ENCODE measurements around the gene PSTK.

PSTK gene

DNA sequence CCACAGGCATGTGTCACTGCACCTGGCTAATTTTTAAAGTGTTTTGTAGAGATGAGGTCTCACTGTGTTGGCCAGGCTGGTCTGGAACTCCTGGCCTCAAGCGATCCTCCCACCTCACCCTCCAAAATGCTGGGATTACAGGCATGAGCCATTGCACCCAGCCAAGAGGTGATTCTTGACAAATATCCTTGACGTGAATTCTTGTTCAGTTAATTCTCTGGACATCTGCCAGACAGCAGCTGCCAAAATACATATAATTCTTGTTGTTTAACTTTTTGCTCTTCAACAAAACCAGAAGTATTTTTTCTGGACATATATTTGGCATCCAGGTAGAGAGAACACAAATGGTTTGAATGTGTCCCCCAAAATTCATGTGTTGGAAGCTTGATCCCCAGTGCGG is 31.8 kb downstream of the PSTK start:
- no peaks in the 10 kb centered on the region for H3K27me3 ChIP-seq (ENCODE audit: control insufficient read depth in 1 of 2, insufficient read depth in 2 of 2, low read length in 2 of 2)
- H3K27ac ChIP-seq (ENCODE audit: low read depth, low read length) = no peak overlapping the region
- H3K9ac ChIP-seq (ENCODE audit: low read length) = no peak overlapping the region
- peaks cover 19% of the 10 kb centered on the region for H3K4me1 ChIP-seq (ENCODE audit: insufficient read depth, low read length)
- H3K36me3 ChIP-seq (ENCODE audit: insufficient read depth, low read length) = no peaks in the 10 kb centered on the region
- no peak overlapping the region for H3K4me3 ChIP-seq (ENCODE audit: low read depth in 1 of 2, low read length in 2 of 2)
- H3K9me3 ChIP-seq (ENCODE audit: low read length) = no peaks in the 10 kb centered on the region

DNA sequence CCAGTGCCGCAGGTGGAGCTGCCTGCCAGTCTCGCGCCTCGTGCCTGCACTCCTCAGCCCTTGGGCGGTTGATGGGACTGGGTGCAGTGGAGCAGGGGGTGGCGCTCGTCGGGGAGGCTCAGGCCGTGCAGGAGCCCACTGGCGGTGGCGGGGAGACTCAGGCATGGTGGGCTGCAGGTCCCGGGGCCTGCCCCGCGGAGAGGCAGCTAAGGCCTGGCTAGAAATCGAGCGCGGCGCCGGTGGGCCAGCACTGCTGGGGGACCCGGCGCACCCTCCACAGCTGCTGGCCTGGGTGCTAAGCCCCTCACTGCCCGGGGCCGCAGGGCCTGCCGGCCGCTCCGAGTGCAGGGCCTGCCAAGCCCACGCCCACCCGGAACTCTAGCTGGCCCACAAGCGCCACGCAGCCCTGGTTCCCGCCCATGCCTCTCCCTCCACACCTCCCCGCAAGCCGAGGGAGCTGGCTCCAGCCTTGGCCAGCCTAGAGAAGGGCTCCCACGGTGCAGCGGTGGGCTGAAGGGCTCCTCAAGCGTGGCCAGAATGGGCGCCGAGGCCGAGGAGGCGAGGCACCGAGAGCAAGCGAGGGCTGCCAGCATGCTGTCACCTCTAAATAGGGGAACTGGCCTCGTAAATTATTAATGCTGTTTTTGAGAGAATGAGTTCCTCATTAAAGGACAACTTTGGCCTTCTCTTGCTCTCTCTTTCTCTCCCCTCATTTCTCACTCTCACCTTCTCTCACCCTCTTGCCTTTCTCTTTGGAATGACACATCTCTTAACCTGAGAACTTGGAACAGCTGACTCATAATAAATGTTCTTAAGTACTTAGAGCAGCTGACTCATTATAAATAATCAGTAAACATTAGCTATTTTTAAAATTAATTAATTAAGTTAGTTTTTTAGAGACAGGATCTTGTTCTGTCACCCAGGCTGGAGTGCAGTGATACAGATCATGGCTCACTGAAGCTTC is 33.5 kb downstream of the PSTK start:
- Histone ChIP-seq H3K27ac (ENCODE audit: low read depth, low read length) (no peak overlapping the region), H3K36me3 (ENCODE audit: insufficient read depth, low read length) (no peaks in the 10 kb centered on the region), H3K4me3 (ENCODE audit: low read depth in 1 of 2, low read length in 2 of 2) (no peak overlapping the region), H3K9me3 (ENCODE audit: low read length) (no peaks in the 10 kb centered on the region), H3K27me3 (ENCODE audit: control insufficient read depth in 1 of 2, insufficient read depth in 2 of 2, low read length in 2 of 2) (no peaks in the 10 kb centered on the region), H3K4me1 (ENCODE audit: insufficient read depth, low read length) (peaks cover 10% of the 10 kb centered on the region), H3K9ac (ENCODE audit: low read length) (no peak overlapping the region)

DNA sequence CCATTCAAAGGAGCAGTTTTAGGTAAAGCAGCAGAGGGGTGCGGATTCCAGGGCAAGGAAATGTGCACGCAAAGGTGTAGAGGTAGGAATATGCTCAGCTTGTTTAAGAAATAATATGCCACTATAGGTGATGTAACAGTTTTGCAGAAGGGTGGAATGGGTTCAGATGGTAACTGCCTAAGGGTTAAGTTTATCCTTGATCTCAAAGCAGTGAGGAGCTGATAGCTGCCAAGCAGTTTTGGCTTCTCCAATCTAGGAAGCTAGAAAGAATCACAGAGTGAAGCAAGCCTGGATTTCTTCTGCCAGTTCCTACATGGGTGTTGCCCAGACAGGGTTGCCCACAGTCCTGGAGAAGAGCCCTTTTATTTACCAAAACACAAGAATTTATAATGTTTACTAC is 34.6 kb downstream of the PSTK start:
- H3K9ac ChIP-seq (ENCODE audit: low read length) = no peak overlapping the region

DNA sequence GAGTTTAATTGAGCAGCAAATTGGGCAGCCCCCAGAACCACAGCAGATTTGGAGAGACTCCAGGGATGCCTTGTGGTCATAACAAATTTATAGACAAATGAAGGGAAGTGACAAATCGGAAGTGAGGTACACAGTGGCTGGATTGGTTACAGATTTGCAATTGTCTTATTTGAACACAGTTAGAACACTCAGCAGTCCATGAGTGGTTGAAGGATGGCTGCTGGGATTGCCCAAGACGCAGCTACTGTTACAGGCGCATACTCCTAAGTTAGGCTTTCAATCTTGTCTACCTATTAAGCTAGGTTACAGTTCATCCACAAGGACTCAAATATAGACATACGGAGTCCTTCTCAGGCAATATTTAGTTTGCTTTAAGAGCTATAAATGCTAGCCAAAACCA is 36.0 kb downstream of the PSTK start:
- no peak overlapping the region for H3K27ac ChIP-seq (ENCODE audit: low read depth, low read length)
- no peaks in the 10 kb centered on the region for H3K9me3 ChIP-seq (ENCODE audit: low read length)
- H3K4me3 ChIP-seq (ENCODE audit: low read depth in 1 of 2, low read length in 2 of 2) = no peak overlapping the region
- H3K27me3 ChIP-seq (ENCODE audit: control insufficient read depth in 1 of 2, insufficient read depth in 2 of 2, low read length in 2 of 2) = no peaks in the 10 kb centered on the region
- no peaks in the 10 kb centered on the region for H3K4me1 ChIP-seq (ENCODE audit: insufficient read depth, low read length)
- H3K9ac ChIP-seq (ENCODE audit: low read length) = no peak overlapping the region
- no peaks in the 10 kb centered on the region for H3K36me3 ChIP-seq (ENCODE audit: insufficient read depth, low read length)

More for the DNA sequence above, 34.6 kb downstream of the PSTK start:
- Histone ChIP-seq H3K9me3 (ENCODE audit: low read length) (no peaks in the 10 kb centered on the region), H3K4me1 (ENCODE audit: insufficient read depth, low read length) (peaks cover 9% of the 10 kb centered on the region), H3K27ac (ENCODE audit: low read depth, low read length) (no peak overlapping the region), H3K4me3 (ENCODE audit: low read depth in 1 of 2, low read length in 2 of 2) (no peak overlapping the region), H3K36me3 (ENCODE audit: insufficient read depth, low read length) (no peaks in the 10 kb centered on the region), H3K27me3 (ENCODE audit: control insufficient read depth in 1 of 2, insufficient read depth in 2 of 2, low read length in 2 of 2) (no peaks in the 10 kb centered on the region)

DNA sequence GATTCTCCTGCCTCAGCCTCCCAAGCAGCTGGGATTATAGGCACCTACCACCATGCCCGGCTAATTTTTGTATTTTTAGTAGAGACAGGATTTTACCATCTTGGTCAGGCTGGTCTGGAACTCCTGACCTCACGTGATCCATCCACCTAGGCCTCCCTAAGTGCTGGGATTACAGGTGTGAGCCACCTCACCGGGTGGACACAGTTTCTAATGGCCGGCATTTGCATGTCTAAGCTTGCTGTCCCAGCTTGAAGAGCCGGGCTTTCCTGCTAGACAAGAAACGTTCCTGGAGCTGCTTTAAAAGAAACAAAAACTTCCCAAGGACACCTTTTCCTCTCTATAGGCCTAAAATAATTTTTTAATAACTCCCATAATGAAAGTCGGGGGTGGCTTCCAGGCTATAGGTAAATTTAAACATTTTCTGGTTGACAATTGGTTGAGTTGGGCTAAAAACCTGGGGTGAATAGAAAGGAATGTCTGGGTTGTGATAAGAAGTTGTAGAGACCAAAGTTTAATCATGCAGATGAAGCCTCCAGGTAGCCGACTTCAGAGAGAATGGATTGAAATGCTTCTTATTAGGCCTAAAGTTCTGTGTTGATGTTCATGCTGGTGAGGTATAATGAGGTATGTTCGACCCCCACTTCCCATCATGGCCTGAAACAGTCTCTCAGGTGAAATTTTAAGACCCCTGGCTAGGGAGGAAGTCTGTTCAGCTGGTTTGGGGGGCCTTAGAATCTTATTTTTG is 37.4 kb downstream of the PSTK start:
- Histone ChIP-seq H3K9me3 (ENCODE audit: low read length) (no peaks in the 10 kb centered on the region), H3K36me3 (ENCODE audit: insufficient read depth, low read length) (no peaks in the 10 kb centered on the region)

DNA sequence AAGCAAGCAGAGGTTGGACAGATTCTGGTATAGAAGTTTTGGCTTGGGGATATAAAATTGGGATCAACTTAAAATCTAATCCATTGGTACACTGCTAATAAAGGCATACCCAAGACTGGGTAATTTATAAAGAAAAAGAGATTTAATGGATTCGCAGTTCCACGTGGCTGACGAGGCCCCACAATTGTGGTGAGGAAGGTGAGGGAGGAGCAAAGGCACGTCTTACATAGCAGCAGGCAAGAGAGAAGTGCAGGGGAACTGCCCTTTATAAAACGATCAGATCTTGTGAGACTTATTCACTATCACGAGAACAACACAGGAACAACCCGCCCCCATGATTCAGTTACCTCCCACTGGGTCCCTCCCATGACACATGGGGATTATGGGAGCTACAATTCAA is 38.3 kb downstream of the PSTK start:
- H3K36me3 ChIP-seq (ENCODE audit: insufficient read depth, low read length) = no peaks in the 10 kb centered on the region
- no peaks in the 10 kb centered on the region for H3K4me1 ChIP-seq (ENCODE audit: insufficient read depth, low read length)
- no peak overlapping the region for H3K4me3 ChIP-seq (ENCODE audit: low read depth in 1 of 2, low read length in 2 of 2)
- no peak overlapping the region for H3K27ac ChIP-seq (ENCODE audit: low read depth, low read length)
- no peaks in the 10 kb centered on the region for H3K9me3 ChIP-seq (ENCODE audit: low read length)
- H3K27me3 ChIP-seq (ENCODE audit: control insufficient read depth in 1 of 2, insufficient read depth in 2 of 2, low read length in 2 of 2) = no peaks in the 10 kb centered on the region
- H3K9ac ChIP-seq (ENCODE audit: low read length) = no peak overlapping the region

More for the DNA sequence above, 37.4 kb downstream of the PSTK start:
- Histone ChIP-seq H3K27me3 (ENCODE audit: control insufficient read depth in 1 of 2, insufficient read depth in 2 of 2, low read length in 2 of 2) (no peaks in the 10 kb centered on the region), H3K9ac (ENCODE audit: low read length) (no peak overlapping the region), H3K4me1 (ENCODE audit: insufficient read depth, low read length) (no peaks in the 10 kb centered on the region), H3K27ac (ENCODE audit: low read depth, low read length) (no peak overlapping the region), H3K4me3 (ENCODE audit: low read depth in 1 of 2, low read length in 2 of 2) (no peak overlapping the region)

DNA sequence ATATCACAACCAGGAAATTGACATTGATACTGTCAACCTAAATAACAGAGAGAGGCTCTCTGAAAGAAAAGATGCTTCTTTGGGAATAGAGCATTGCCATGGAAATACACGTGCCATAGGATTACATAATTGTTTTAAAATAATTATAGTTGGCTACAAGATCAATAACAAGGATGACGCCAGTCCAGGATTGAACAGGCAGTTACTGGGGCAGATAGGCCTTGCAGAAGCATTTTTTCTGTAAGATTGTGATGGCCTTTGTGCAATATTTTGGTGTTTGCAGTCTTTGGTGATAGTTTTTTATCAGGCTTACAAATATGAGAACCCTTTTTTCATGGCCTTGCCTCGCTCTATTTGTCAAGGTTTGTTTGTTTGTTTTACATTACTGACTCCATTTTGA is 39.1 kb downstream of the PSTK start:
- H3K9me3 ChIP-seq (ENCODE audit: low read length) = no peaks in the 10 kb centered on the region
- H3K27ac ChIP-seq (ENCODE audit: low read depth, low read length) = no peak overlapping the region

DNA sequence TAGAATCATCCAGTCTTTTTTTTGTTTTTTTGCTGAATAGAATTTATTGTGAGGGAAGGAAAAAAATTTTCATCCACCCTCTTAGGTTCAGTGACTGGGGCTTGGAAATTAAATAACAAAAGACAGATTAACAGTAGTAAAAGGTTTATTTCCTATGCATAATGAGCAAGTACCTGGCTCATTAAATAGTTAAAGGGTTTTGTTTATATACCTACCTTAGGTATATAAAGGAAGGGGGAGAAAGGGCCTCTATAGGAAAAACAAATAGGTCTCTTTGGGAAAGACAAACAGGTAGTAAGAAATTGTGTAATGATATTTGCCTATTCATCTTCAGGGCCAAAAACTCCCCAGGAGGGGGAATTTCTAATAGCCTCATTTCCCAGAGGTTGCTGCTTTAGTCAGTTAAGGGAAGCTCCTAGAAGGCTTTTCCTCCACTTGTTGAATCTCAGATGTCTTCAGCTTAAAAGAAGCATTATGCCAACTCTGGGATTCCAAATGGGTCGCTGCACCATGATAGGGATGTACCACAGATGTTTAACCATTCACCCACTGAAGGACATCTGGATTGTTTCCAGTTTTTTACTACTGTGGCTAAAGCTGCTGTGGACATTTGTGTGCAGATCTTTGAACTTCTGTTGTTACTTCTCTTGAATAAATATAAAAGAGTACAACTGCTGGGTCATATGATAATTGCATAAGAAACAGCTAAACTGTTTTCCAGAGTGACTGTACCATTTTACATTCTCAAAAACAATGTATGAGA is 39.9 kb downstream of the PSTK start:
- H3K27me3 ChIP-seq (ENCODE audit: control insufficient read depth in 1 of 2, insufficient read depth in 2 of 2, low read length in 2 of 2) = no peaks in the 10 kb centered on the region
- no peaks in the 10 kb centered on the region for H3K36me3 ChIP-seq (ENCODE audit: insufficient read depth, low read length)
- no peak overlapping the region for H3K4me3 ChIP-seq (ENCODE audit: low read depth in 1 of 2, low read length in 2 of 2)
- no peaks in the 10 kb centered on the region for H3K4me1 ChIP-seq (ENCODE audit: insufficient read depth, low read length)
- no peaks in the 10 kb centered on the region for H3K9me3 ChIP-seq (ENCODE audit: low read length)
- no peak overlapping the region for H3K9ac ChIP-seq (ENCODE audit: low read length)
- no peak overlapping the region for H3K27ac ChIP-seq (ENCODE audit: low read depth, low read length)

More for the DNA sequence above, 39.1 kb downstream of the PSTK start:
- H3K36me3 ChIP-seq (ENCODE audit: insufficient read depth, low read length) = no peaks in the 10 kb centered on the region
- H3K9ac ChIP-seq (ENCODE audit: low read length) = no peak overlapping the region
- H3K4me3 ChIP-seq (ENCODE audit: low read depth in 1 of 2, low read length in 2 of 2) = no peak overlapping the region
- no peaks in the 10 kb centered on the region for H3K27me3 ChIP-seq (ENCODE audit: control insufficient read depth in 1 of 2, insufficient read depth in 2 of 2, low read length in 2 of 2)
- no peaks in the 10 kb centered on the region for H3K4me1 ChIP-seq (ENCODE audit: insufficient read depth, low read length)

DNA sequence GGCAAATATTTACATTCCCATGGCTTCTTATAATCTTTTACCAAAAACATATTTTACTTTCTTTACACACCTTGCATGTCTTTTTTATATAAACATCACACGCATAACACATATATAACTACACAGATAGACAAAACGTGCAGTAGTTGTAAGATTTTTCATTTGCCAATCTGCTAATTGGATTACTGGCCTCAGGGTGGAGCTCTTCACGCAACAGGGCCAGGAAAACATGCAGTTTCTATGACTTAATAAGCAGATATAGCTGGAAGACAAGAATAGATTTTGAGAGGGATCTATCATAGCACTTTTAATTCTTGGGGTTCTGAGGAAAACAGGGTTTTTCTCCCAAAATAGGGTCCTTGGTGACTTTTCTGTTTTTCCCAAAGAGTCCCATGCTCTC is 41.3 kb downstream of the PSTK start:
- no peak overlapping the region for H3K9ac ChIP-seq (ENCODE audit: low read length)
- H3K4me3 ChIP-seq (ENCODE audit: low read depth in 1 of 2, low read length in 2 of 2) = no peak overlapping the region
- no peak overlapping the region for H3K27ac ChIP-seq (ENCODE audit: low read depth, low read length)
- no peaks in the 10 kb centered on the region for H3K4me1 ChIP-seq (ENCODE audit: insufficient read depth, low read length)
- no peaks in the 10 kb centered on the region for H3K9me3 ChIP-seq (ENCODE audit: low read length)
- no peaks in the 10 kb centered on the region for H3K36me3 ChIP-seq (ENCODE audit: insufficient read depth, low read length)
- H3K27me3 ChIP-seq (ENCODE audit: control insufficient read depth in 1 of 2, insufficient read depth in 2 of 2, low read length in 2 of 2) = no peaks in the 10 kb centered on the region

DNA sequence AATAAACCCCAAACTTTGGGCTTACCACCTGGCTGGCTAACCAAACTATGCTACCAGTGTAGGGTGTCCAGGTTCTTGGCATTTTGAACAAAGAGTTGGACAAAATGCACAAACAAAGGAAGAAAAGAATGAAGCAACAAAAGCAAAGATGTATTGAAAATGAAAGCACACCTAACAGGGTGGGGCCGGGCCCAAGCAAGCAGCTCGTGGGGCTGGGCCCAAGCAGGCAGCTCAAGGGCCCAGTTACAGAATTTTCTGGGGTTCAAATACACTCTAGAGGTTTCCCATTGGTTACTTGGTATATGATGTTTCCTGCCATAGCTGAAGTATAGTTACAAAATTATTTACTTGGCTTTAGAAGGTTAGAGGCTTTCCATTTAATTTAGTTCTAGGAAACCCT is 44.3 kb downstream of the PSTK start:
- Histone ChIP-seq H3K4me3 (ENCODE audit: low read depth in 1 of 2, low read length in 2 of 2) (no peak overlapping the region), H3K9ac (ENCODE audit: low read length) (no peak overlapping the region), H3K27me3 (ENCODE audit: control insufficient read depth in 1 of 2, insufficient read depth in 2 of 2, low read length in 2 of 2) (no peaks in the 10 kb centered on the region), H3K27ac (ENCODE audit: low read depth, low read length) (no peak overlapping the region), H3K36me3 (ENCODE audit: insufficient read depth, low read length) (no peaks in the 10 kb centered on the region), H3K4me1 (ENCODE audit: insufficient read depth, low read length) (no peaks in the 10 kb centered on the region), H3K9me3 (ENCODE audit: low read length) (no peaks in the 10 kb centered on the region)

DNA sequence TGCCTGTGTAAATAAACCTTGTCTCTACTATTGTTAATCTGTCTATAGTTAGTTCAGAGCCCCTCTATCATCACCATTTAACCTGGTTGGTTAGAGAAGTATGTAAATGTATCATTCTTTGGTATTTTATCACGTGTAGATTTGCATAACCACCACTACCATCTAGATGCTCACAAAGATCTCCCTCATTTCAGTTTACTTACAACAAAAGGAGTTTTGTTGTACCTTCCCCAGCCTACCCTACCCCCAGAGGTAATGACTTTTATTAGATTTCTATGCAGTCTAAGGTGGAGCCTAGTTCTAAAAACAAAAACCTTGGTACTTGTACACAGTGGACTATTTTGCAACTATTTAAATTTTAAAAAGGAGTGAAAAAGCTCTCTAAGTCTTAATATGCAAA is 46.1 kb downstream of the PSTK start:
- Histone ChIP-seq H3K27me3 (ENCODE audit: control insufficient read depth in 1 of 2, insufficient read depth in 2 of 2, low read length in 2 of 2) (no peaks in the 10 kb centered on the region), H3K27ac (ENCODE audit: low read depth, low read length) (no peak overlapping the region), H3K36me3 (ENCODE audit: insufficient read depth, low read length) (no peaks in the 10 kb centered on the region), H3K4me1 (ENCODE audit: insufficient read depth, low read length) (no peaks in the 10 kb centered on the region), H3K9me3 (ENCODE audit: low read length) (no peaks in the 10 kb centered on the region), H3K4me3 (ENCODE audit: low read depth in 1 of 2, low read length in 2 of 2) (no peak overlapping the region), H3K9ac (ENCODE audit: low read length) (no peak overlapping the region)

Data from muscle layer of colon (tissue), 2 donors.